Sigmoid colon (tissue), 7 donors: ENCODE results near the gene SLCO2A1. TPM values are rescaled to one million over a fixed set of nuclear protein-coding genes. Genes with fewer than 3 reads are reported as not detected.

ENCODE experiments used
- DNase-seq: peaks from one replicate; pipeline ENCODE4 v3.0.0-alpha.2; 2019
- H3K27ac ChIP-seq, 4 donors: fragments of 200-600 bp; sonication (generic); one replicate each; pipeline ENCODE4 v1.5.1; 2016 to 2019; ENCODE audit warnings: mild to moderate bottlenecking in 1 of 4
- H3K27me3 ChIP-seq, 3 donors: fragments of 200-600 bp; sonication (generic); one replicate each; pipeline ENCODE4 v1.5.1; 2019; ENCODE audit warnings: mild to moderate bottlenecking in 1 of 3
- H3K36me3 ChIP-seq, 4 donors: fragments of 200-600 bp; sonication (generic); one replicate each; pipeline ENCODE4 v1.5.1; 2016 to 2019
- H3K4me1 ChIP-seq, 4 donors: fragments of 200-600 bp; sonication (generic); one replicate each; pipeline ENCODE4 v1.5.1; 2017 to 2019
- H3K4me3 ChIP-seq, 4 donors: fragments of 200-600 bp; sonication (generic); one replicate each; pipeline ENCODE4 v1.5.1; 2017 to 2019; ENCODE audit warnings: mild to moderate bottlenecking in 2 of 4, moderate library complexity in 1 of 4
- H3K9me3 ChIP-seq, 4 donors: fragments of 200-600 bp in 3 of 4; sonication (generic) in 3 of 4; one replicate each; pipeline versions ENCODE4 v1.5.1 to v1.6.1; 2013 to 2019
- EP300 ChIP-seq, 4 donors: sonication (generic); formaldehyde crosslinking; IDR thresholded peaks; one replicate each; pipeline ENCODE4 v1.6.1; 2017; ENCODE audit warnings: antibody characterized with exemption in 4 of 4
- POLR2A ChIP-seq, 2 donors: fragments of 450-650 bp; IDR thresholded peaks; one replicate each; pipeline ENCODE4 v1.6.1; 2016; ENCODE audit warnings: antibody characterized with exemption in 2 of 2, mild to moderate bottlenecking in 2 of 2, moderate library complexity in 2 of 2
- POLR2AphosphoS5 ChIP-seq, 4 donors: sonication (generic); formaldehyde crosslinking; IDR thresholded peaks; one replicate each; pipeline ENCODE4 v1.6.1; 2017; ENCODE audit warnings: antibody characterized with exemption in 4 of 4
- WGBS, 2 donors: extraction: QIAGEN DNeasy Blood & Tissue Kit; methylation state at CpG; one replicate each; pipeline ENCODE4 v1.1.7; 2013; 5-methylcytosine and 5-hydroxymethylcytosine counted together
- intact Hi-C: fragments of 100-400 bp; cut with DNase I; formaldehyde crosslinking; loops from one replicate; pipeline ENCODE4 v1.15.1; 2023
- polyA plus RNA-seq, 3 donors: library from polyadenylated mRNA; stranded (reverse); fragments of 200-250 nt; gene quantifications; one replicate each; pipeline ENCODE4 v1.2.3, GENCODE V29; 2013
- total RNA-seq, 4 donors: library from RNA; depleted of rRNA; stranded (reverse); fragments of >200 nt; gene quantifications; one replicate each; pipeline ENCODE4 v1.1.0, GENCODE V29; 2016
- TF ChIP-seq, protein P1 (sequence below), 4 experiments: fragments of 450-650 bp in 3 of 4; fragments of 200-600 bp in 1 of 4; IDR thresholded peaks; one replicate each; pipeline ENCODE4 v1.5.1; 2016 to 2019; ENCODE audit warnings: antibody characterized with exemption in 4 of 4, mild to moderate bottlenecking in 3 of 4, moderate library complexity in 2 of 4
- donor health status: healthy with polysubstance abuse.
- donor health status: Bipolar disorder and iron deficiency.
- donor health status: healthy.

SLCO2A1 gene
- total and polyA plus RNA-seq, 7 donors = 1.8 to 22.1 (median 6.1) TPM

DNA sequence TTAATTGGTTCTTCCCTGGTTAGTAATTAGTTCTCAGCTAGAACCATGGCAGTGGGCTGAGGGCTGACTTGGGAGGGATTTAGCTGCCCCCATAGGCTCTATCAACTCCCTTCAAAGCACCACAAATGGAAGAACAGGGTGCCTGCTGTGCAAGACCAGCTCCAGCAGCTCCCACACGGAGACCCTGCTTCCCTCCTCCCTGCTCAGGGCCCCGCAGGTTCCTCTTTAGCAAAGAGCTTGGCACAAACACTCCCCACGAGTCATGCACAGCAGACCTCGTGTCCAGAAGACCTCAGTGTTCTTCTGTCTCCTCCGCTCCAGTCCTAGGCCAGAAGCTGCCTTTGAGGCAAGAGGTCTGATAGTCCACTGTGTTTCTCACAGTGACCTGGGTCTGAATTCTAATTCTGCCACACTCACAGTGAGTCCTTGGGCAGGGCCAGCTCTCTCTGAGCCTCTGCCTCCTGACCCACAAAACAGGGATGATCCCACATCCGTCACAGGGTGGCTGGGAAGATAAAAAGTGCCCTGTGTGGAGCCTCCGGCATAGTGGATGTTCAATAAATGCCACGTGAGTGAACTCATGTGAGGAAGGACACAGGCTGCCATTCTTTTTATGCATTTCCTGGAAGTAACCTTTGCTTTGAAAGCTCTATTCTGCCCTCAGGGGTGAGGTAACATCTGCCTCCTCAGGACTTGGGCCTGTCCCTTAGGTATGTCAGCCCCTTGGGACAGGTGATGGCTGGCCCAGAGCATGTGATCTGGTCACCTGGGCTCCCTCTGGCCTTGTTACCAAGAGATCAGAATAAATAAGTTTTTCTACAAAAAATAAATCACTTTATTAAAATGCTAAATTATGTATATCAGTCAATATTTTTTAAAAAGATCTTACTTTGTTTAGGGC lies 141.7 kb downstream of the SLCO2A1 start:
- no peak overlapping the region for H3K4me3 ChIP-seq
- H3K36me3 ChIP-seq = no peaks in the 10 kb centered on the region
- 58 to 68% methylated on average over 8 of the region's 8 CpGs for WGBS, 2 donors
- H3K27me3 ChIP-seq = no peaks in the 10 kb centered on the region
- no peaks in the 10 kb centered on the region for H3K4me1 ChIP-seq
- intact Hi-C loops = no loop called here
- no peaks in the 10 kb centered on the region for H3K9me3 ChIP-seq
- TF ChIP-seq POLR2AphosphoS5 (IDR thresholded peaks at IDR 0.05) (no peak), EP300 (IDR thresholded peaks at IDR 0.05) (no peak), POLR2A (IDR thresholded peaks at IDR 0.05) (no peak)
- TF ChIP-seq, protein P1, sequence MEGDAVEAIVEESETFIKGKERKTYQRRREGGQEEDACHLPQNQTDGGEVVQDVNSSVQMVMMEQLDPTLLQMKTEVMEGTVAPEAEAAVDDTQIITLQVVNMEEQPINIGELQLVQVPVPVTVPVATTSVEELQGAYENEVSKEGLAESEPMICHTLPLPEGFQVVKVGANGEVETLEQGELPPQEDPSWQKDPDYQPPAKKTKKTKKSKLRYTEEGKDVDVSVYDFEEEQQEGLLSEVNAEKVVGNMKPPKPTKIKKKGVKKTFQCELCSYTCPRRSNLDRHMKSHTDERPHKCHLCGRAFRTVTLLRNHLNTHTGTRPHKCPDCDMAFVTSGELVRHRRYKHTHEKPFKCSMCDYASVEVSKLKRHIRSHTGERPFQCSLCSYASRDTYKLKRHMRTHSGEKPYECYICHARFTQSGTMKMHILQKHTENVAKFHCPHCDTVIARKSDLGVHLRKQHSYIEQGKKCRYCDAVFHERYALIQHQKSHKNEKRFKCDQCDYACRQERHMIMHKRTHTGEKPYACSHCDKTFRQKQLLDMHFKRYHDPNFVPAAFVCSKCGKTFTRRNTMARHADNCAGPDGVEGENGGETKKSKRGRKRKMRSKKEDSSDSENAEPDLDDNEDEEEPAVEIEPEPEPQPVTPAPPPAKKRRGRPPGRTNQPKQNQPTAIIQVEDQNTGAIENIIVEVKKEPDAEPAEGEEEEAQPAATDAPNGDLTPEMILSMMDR (IDR thresholded peaks at IDR 0.05) = no peak
- no peak for DNase-seq
- no peak overlapping the region for H3K27ac ChIP-seq

DNA sequence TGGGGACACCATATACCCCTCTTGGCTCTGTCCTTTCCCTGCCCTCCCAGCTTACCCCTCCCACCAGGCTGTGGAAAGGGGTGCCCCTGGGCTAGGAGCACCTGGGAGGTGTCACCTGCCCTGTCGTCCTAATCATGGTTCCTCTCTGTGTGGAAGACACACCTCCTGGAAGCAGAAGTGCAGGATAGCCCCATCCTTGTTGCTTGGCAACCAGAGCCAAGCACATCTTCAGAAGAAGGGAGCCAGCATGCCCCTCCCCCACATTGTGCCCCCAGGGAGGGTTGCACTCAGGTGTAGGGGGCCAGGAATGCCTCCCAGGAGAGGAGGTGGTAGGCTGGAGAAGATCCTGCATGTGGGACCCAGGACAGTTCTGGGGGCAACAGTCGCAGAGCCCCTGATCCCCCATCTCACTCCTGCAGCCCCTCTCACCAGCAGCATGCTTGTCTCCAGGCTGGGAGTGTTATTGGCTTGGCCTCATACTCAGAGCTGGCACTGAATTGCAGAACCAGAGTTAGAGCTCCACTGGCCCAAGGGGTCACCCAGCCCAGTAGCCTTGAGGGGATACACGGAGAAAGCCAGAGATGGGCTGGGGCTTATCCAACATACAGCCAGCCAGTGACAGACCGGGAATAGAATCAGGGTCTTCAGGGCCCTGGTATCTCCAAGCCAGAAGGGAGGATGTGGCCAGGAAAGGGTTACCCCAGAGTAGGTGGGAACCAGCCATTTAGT lies 142.5 kb downstream of the SLCO2A1 start:
- WGBS, 2 donors = 71 to 76% methylated on average over 4 of the region's 4 CpGs
- no peaks in the 10 kb centered on the region for H3K27me3 ChIP-seq
- TF ChIP-seq, protein P1 (IDR thresholded peaks at IDR 0.05) = no peak
- TF ChIP-seq POLR2AphosphoS5 (IDR thresholded peaks at IDR 0.05) (no peak), EP300 (IDR thresholded peaks at IDR 0.05) (no peak), POLR2A (IDR thresholded peaks at IDR 0.05) (no peak)
- intact Hi-C loops = no loop called here
- H3K4me3 ChIP-seq = no peak overlapping the region
- no peak overlapping the region for H3K27ac ChIP-seq
- no peak for DNase-seq
- H3K4me1 ChIP-seq = no peaks in the 10 kb centered on the region
- H3K9me3 ChIP-seq = no peaks in the 10 kb centered on the region
- H3K36me3 ChIP-seq = no peaks in the 10 kb centered on the region

DNA sequence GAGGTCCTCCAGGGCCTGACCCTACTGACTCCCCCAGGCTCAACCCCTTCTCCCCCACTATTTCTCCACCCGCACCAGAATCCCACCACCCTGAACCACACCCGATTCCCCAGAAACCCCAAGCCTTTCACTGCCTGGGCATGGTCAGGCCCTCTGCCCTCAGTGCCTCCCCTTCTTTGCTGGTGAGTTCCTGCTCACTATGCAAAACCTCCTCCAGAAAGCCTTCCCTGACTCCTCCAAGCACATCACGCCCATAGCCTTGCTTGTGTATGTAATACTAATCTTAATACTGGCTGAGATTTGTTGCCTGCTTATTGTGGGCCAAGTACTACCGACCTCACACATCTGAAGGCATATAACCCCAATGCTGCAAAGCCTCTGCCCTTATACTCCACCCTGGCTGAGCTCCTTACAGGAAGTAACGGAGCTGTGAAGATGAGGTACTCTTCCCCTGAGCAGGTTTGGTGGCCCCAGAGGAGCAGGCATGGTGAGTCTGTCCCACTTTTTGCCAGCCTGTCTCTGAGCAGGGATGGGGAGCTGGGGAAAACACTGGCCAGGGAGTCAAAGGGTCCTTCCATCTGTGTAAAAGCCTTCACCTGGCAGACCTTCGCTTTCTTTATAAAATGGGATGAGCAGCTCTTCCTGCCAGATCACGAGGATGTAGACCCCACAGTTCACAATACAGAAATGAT lies 143.5 kb downstream of the SLCO2A1 start:
- no peak overlapping the region for H3K27ac ChIP-seq
- intact Hi-C loops = no loop called here
- no peaks in the 10 kb centered on the region for H3K27me3 ChIP-seq
- no peak overlapping the region for H3K4me3 ChIP-seq
- no peak for DNase-seq
- H3K36me3 ChIP-seq = no peaks in the 10 kb centered on the region
- WGBS, 2 donors = 80 to 88% methylated on average over 7 of the region's 7 CpGs
- no peaks in the 10 kb centered on the region for H3K4me1 ChIP-seq
- H3K9me3 ChIP-seq = no peaks in the 10 kb centered on the region
- TF ChIP-seq EP300 (IDR thresholded peaks at IDR 0.05) (no peak), POLR2AphosphoS5 (IDR thresholded peaks at IDR 0.05) (no peak), POLR2A (IDR thresholded peaks at IDR 0.05) (no peak)
- TF ChIP-seq, protein P1 (IDR thresholded peaks at IDR 0.05) = no peak

DNA sequence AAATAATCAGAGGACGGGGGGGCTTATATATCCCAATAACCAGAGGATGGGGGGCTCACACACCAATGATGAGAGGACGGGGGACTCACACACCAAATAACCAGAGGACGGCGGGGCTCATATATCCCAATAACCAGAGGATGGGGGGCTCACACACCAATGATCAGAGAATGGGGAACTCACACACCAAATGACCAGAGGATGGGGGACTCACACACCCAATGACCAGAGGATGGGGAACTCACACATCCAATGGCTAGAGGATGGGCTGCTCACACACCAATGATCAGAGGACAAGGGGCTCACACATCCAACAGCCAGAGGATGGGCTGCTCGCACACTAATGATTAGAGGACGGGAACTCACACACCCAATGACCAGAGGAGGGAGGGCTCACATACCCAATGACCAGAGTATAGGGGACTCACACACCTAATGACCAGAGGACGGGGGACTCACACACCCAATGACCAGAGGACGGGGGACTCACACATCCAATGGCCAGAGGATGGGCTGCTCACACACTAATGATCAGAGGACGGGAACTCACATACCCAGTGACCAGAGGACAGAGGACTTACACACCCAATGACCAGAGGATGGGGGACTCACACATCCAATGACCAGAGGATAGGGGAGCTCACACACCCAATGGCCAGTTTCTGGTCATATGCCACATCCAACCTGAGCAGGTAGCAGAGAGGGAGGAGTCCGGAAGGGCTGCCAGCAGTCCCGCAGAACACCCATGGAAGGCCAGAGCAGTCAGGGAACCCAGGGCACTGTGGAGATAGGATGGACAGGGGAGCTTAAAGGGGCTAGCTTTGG lies 144.6 kb downstream of the SLCO2A1 start:
- no peak for DNase-seq
- intact Hi-C loops = no loop called here
- H3K36me3 ChIP-seq = no peaks in the 10 kb centered on the region
- H3K27me3 ChIP-seq = no peaks in the 10 kb centered on the region
- TF ChIP-seq POLR2A (IDR thresholded peaks at IDR 0.05) (no peak), EP300 (IDR thresholded peaks at IDR 0.05) (no peak), POLR2AphosphoS5 (IDR thresholded peaks at IDR 0.05) (no peak)
- H3K4me1 ChIP-seq = no peaks in the 10 kb centered on the region
- no peak overlapping the region for H3K4me3 ChIP-seq
- no peaks in the 10 kb centered on the region for H3K9me3 ChIP-seq
- H3K27ac ChIP-seq = no peak overlapping the region
- WGBS, 2 donors = 88 to 93% methylated on average over 11 of the region's 11 CpGs
